ENCODE data around the gene SLC6A4. TPM values are rescaled to one million over a fixed set of nuclear protein-coding genes. Genes with fewer than 3 reads are reported as not detected.

SLC6A4 gene
- total and polyA plus RNA-seq, 3 experiments from 2014 or later = 0.08 TPM; not detected in 2

DNA sequence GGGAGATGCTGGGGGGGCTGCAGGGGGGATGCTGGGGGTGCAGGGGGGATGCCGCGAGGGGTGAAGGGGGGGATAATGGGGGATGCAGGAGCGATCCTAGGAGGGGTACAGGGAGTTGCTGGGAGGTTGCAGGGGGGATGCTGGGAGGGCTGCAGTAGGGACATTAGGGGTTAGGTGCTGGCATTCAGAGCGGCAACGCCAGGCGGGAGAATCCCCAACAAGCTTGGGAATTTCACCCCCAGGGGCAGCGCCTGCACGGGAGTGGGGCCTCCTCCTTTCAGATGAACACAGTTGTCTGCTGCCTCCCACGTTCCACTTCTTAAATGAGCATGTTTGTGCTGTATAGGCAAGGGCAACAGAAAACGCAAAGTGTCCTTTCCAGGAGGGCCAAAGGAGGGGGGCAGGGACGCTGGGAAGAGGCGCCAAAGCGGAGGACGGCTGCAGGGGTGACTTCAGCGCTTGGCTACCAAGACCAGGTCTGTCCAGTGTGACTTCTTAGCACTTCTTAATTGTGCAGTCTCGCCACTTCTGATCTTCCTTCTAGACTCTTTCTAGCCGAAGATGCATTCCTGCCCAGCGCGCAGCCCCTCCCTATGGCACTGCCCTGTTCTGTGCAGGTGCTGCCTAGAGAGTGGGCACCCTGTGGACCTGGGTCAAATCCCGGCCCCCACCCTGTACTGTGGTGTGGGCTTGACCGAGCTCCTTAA is 2.0 kb upstream of the SLC6A4 start:
- ChIA-PET POLR2A (no interaction called here), CTCF (no interaction called here)
- no peak overlapping the region for H3K4me3 ChIP-seq (ENCODE audit: low read length)
- peaks cover 8% of the 10 kb centered on the region for H3K4me1 ChIP-seq (ENCODE audit: insufficient read depth, low read length)
- peaks cover 40% of the 10 kb centered on the region for H3K27me3 ChIP-seq (ENCODE audit: insufficient read depth, low read length, poor library complexity, severe bottlenecking)
- H3K27ac ChIP-seq (ENCODE audit: low read depth, low read length) = no peak overlapping the region
- no peak for DNase-seq
- H3K27me3 Mint-ChIP-seq = peaks cover 43 to 56% of the 10 kb centered on the region in 2 donors
- peak overlapping the region in 1 of 7 donors; percentile 12 for H3K4me3 Mint-ChIP-seq
- H3K9me3 ChIP-seq (ENCODE audit: low read length) = no peaks in the 10 kb centered on the region
- H3K27ac Mint-ChIP-seq = no peak overlapping the region
- peaks cover 17 to 39% (median 17%) of the 10 kb centered on the region in 3 donors for H3K4me1 Mint-ChIP-seq
- H3K36me3 ChIP-seq (ENCODE audit: insufficient read depth, low read length) = no peaks in the 10 kb centered on the region
- no peaks in the 10 kb centered on the region for H3K9me3 Mint-ChIP-seq
- no peaks in the 10 kb centered on the region for H3K36me3 Mint-ChIP-seq

DNA sequence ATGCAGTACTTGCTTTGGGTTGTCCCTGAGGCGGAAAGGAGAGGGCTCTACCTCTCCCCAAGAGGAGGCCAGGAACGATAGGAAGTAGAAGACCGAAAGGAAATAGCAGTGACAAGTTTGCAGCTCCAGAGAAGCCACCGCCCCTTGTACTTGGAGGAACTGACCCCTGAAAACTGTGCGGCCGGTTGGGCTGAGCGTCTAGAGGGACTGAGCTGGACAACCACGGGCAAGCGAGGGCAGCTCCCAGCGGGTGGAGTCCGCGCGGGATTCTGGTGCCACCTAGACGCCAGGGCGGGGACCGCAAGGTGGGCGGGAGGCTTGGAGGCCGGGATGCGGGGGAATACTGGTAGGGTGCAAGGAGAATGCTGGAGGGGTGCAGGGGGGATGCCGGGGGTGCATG is 1.3 kb upstream of the SLC6A4 start:
- Mint-ChIP-seq H3K27me3 (peaks cover 47 to 63% of the 10 kb centered on the region in 2 donors), H3K9me3 (no peaks in the 10 kb centered on the region), H3K4me3 (peak overlapping the region in 4 of 7 donors; percentile 50 to 77 (median 66)), H3K4me1 (peaks cover 17 to 39% (median 17%) of the 10 kb centered on the region in 3 donors), H3K36me3 (no peaks in the 10 kb centered on the region), H3K27ac (peak overlapping the region in 1 of 8 donors; percentile 21)
- no peaks in the 10 kb centered on the region for H3K36me3 ChIP-seq (ENCODE audit: insufficient read depth, low read length)
- H3K9me3 ChIP-seq (ENCODE audit: low read length) = no peaks in the 10 kb centered on the region
- ChIA-PET CTCF (interaction anchor here (0.6 to 1.6 kb wide), 3 partner anchors 96 to 132 kb away, joined by 3 to 4 read pairs (median 4); no protein-coding TSS in a partner anchor), POLR2A (no interaction called here)
- no peak overlapping the region for H3K27ac ChIP-seq (ENCODE audit: low read depth, low read length)
- peaks cover 40% of the 10 kb centered on the region for H3K27me3 ChIP-seq (ENCODE audit: insufficient read depth, low read length, poor library complexity, severe bottlenecking)
- no peak for DNase-seq
- peaks cover 8% of the 10 kb centered on the region for H3K4me1 ChIP-seq (ENCODE audit: insufficient read depth, low read length)
- no peak overlapping the region for H3K4me3 ChIP-seq (ENCODE audit: low read length)

DNA sequence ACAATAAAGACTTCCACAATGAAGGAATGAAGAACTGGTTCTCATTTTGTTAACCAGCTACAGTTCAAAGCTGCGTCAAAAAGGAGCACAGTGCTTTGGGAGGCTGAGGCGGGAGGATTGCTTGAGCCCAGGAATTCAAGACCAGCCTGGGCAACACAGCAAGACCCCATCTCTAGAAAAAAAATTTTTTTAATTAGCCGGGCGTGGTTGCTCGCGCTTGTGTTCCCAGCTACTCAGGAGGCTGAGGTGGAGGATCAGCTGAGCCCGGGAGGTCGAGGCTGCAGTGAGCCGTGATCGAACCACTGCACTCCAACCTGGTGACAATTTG is 764 bp upstream of the SLC6A4 start:
- POLR2A ChIA-PET = no interaction called here
- Histone ChIP-seq H3K4me3 (ENCODE audit: low read length) (no peak overlapping the region), H3K9me3 (ENCODE audit: low read length) (no peaks in the 10 kb centered on the region), H3K4me1 (ENCODE audit: insufficient read depth, low read length) (peaks cover 8% of the 10 kb centered on the region), H3K27ac (ENCODE audit: low read depth, low read length) (no peak overlapping the region), H3K36me3 (ENCODE audit: insufficient read depth, low read length) (no peaks in the 10 kb centered on the region), H3K27me3 (ENCODE audit: insufficient read depth, low read length, poor library complexity, severe bottlenecking) (peaks cover 40% of the 10 kb centered on the region)
- Mint-ChIP-seq H3K4me3 (peak overlapping the region; percentile 26 to 88 (median 68)), H3K27me3 (peaks cover 47 to 64% of the 10 kb centered on the region in 2 donors), H3K9me3 (no peaks in the 10 kb centered on the region), H3K27ac (no peak overlapping the region), H3K4me1 (peaks cover 17 to 39% (median 17%) of the 10 kb centered on the region in 3 donors), H3K36me3 (no peaks in the 10 kb centered on the region)
- no peak for DNase-seq
- CTCF ChIA-PET = interaction anchor here (0.6 to 1.6 kb wide), 3 partner anchors 97 to 131 kb away, joined by 3 to 4 read pairs (median 4); no protein-coding TSS in a partner anchor

DNA sequence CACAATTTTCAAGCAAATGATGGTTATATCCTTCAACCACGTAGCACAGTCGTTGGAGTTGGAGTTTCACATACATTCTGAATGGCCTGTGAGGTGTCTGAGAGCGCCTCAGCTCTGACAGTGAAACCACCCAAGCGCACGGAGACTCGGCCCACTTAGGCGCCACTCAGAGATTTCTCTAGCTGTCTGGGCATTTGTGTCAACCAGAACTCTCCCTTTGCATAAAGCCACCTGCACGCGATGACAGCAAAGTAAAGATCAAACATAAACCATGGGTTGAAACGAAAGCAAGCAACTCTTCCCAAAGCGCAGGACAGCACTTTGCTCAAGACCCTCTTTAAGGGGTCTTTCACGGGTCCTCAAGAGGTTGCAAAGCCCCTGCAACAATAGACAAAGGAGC is 533 bp downstream of the SLC6A4 start:
- Histone ChIP-seq H3K9me3 (ENCODE audit: low read length) (no peaks in the 10 kb centered on the region), H3K4me3 (ENCODE audit: low read length) (no peak overlapping the region), H3K27me3 (ENCODE audit: insufficient read depth, low read length, poor library complexity, severe bottlenecking) (peaks cover 47% of the 10 kb centered on the region), H3K36me3 (ENCODE audit: insufficient read depth, low read length) (no peaks in the 10 kb centered on the region), H3K27ac (ENCODE audit: low read depth, low read length) (no peak overlapping the region), H3K4me1 (ENCODE audit: insufficient read depth, low read length) (peaks cover 8% of the 10 kb centered on the region)
- Mint-ChIP-seq H3K27ac (peak overlapping the region in 1 of 8 donors; percentile 6), H3K4me3 (peak overlapping the region; percentile 38 to 80 (median 72)), H3K27me3 (peaks cover 50 to 74% of the 10 kb centered on the region in 2 donors), H3K4me1 (peaks cover 17 to 39% (median 17%) of the 10 kb centered on the region in 3 donors), H3K36me3 (no peaks in the 10 kb centered on the region), H3K9me3 (no peaks in the 10 kb centered on the region)
- POLR2A ChIA-PET = no interaction called here
- CTCF ChIA-PET = interaction anchor here (1.6 kb wide), 1 partner anchor 102 kb away, joined by 4 read pairs; no protein-coding TSS in a partner anchor
- DNase-seq = no peak

DNA sequence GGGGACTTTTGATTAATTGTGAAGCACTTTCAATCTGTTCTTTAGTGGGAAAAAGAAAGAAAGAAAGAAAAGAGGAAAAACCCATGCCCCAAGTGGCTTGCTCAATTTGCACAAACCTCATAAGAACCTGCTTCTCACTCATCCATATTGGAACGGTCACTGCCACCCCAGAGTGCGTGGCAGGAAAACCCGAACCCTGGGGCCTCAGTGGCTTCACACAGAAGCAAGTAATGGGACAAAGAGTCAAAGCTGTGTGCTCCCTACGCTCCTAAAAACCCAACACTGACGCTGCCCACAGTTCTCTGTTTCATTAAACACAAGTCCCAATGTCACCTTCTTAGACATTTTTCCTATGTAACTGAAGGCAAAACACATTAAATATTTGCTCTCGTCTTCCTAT is 1.2 kb downstream of the SLC6A4 start:
- no peaks in the 10 kb centered on the region for H3K36me3 ChIP-seq (ENCODE audit: insufficient read depth, low read length)
- peaks cover 8% of the 10 kb centered on the region for H3K4me1 ChIP-seq (ENCODE audit: insufficient read depth, low read length)
- no peak overlapping the region for H3K27ac ChIP-seq (ENCODE audit: low read depth, low read length)
- ChIA-PET CTCF (no interaction called here), POLR2A (no interaction called here)
- H3K9me3 ChIP-seq (ENCODE audit: low read length) = no peaks in the 10 kb centered on the region
- peaks cover 47% of the 10 kb centered on the region for H3K27me3 ChIP-seq (ENCODE audit: insufficient read depth, low read length, poor library complexity, severe bottlenecking)
- peak overlapping the region in 1 of 8 donors; percentile 6 for H3K27ac Mint-ChIP-seq
- no peaks in the 10 kb centered on the region for H3K36me3 Mint-ChIP-seq
- H3K9me3 Mint-ChIP-seq = no peaks in the 10 kb centered on the region
- H3K4me3 Mint-ChIP-seq = peak overlapping the region in 1 of 7 donors; percentile 80
- H3K4me1 Mint-ChIP-seq = peaks cover 17 to 38% (median 17%) of the 10 kb centered on the region in 3 donors
- no peak for DNase-seq
- peaks cover 53 to 74% of the 10 kb centered on the region in 2 donors for H3K27me3 Mint-ChIP-seq
- H3K4me3 ChIP-seq (ENCODE audit: low read length) = no peak overlapping the region

DNA sequence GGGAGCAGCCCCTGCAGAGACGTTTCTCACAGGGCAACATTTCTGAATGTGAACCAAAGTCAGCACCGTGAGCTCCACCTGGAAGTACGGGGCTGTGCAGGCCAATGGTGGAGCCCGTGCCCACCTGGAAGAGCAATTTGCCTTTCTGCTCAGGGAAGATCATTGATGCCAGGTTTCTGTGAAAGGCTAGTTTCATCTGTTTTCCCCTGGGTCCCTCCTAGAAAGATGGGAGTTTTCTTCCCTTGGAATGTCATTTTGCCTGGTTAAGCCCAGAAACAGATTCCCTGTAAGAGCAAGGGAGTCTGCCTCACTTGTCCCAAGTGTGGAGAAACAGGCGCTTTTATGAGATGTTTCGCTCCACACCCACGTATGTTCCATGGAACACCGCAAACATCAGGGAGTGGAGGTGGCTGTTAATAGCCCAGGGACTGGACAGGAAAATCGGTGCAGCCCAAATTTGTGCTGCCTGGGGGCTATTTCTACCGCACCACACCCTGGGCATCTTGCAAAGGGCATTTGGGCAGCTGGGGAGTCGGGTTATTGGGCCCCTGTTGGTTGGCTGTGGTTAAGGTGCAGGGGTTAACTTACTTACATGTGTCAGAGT is 2.6 kb downstream of the SLC6A4 start:
- Histone ChIP-seq H3K4me3 (ENCODE audit: low read length) (no peak overlapping the region), H3K27me3 (ENCODE audit: insufficient read depth, low read length, poor library complexity, severe bottlenecking) (peaks cover 42% of the 10 kb centered on the region), H3K4me1 (ENCODE audit: insufficient read depth, low read length) (peaks cover 8% of the 10 kb centered on the region), H3K27ac (ENCODE audit: low read depth, low read length) (no peak overlapping the region), H3K9me3 (ENCODE audit: low read length) (no peaks in the 10 kb centered on the region), H3K36me3 (ENCODE audit: insufficient read depth, low read length) (no peaks in the 10 kb centered on the region)
- no peak for DNase-seq
- ChIA-PET CTCF (no interaction called here), POLR2A (no interaction called here)
- Mint-ChIP-seq H3K27ac (no peak overlapping the region), H3K36me3 (no peaks in the 10 kb centered on the region), H3K9me3 (no peaks in the 10 kb centered on the region), H3K4me3 (no peak overlapping the region), H3K4me1 (peaks cover 15 to 25% (median 17%) of the 10 kb centered on the region in 3 donors), H3K27me3 (peaks cover 45 to 74% of the 10 kb centered on the region in 2 donors)

DNA sequence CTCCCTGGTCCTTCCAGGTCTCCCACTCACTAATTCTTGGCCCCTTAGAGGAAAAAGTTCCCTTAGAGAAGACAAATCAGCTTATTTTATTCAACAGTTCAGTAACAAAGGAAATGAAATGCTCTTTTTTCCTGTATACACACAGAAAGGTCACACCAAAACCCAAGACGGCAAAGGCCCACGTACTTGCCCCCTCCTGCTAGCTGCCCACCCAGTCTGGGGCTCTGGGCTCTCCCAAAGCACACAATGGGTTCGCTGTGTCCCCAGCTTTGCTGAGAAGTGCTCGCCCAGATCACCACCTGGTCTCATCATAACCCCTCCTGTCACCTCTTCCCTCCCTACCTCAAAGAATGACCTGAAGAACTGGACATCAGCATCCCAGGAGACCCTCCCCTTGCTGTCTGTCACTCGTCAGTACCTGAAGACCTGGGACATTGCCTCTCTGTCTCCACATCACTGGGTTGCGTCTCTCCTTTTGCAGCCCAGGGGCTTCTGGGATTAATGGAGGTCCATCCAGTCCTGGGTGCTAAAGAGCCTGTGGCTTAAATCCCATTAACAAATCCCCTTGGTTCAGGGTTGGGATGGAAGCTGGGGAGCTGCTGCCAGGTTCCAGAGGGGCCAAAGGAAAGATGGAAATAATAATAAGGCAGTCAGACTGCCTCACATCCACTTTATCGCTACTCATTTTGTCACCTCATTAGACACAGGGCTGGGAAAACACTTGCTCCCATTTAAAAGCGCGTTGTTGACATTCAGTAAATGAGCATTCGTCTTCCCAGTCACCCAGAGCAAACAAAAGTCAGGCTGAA is 3.3 kb downstream of the SLC6A4 start:
- H3K4me3 ChIP-seq (ENCODE audit: low read length) = no peak overlapping the region
- H3K4me1 Mint-ChIP-seq = peaks cover 13 to 19% (median 17%) of the 10 kb centered on the region in 3 donors
- no peaks in the 10 kb centered on the region for H3K36me3 ChIP-seq (ENCODE audit: insufficient read depth, low read length)
- no peaks in the 10 kb centered on the region for H3K9me3 ChIP-seq (ENCODE audit: low read length)
- POLR2A ChIA-PET = no interaction called here
- H3K27ac ChIP-seq (ENCODE audit: low read depth, low read length) = no peak overlapping the region
- H3K9me3 Mint-ChIP-seq = no peaks in the 10 kb centered on the region
- peaks cover 41 to 69% of the 10 kb centered on the region in 2 donors for H3K27me3 Mint-ChIP-seq
- no peaks in the 10 kb centered on the region for H3K36me3 Mint-ChIP-seq
- CTCF ChIA-PET = no interaction called here
- peaks cover 8% of the 10 kb centered on the region for H3K4me1 ChIP-seq (ENCODE audit: insufficient read depth, low read length)
- no peak for DNase-seq
- no peak overlapping the region for H3K4me3 Mint-ChIP-seq
- peaks cover 35% of the 10 kb centered on the region for H3K27me3 ChIP-seq (ENCODE audit: insufficient read depth, low read length, poor library complexity, severe bottlenecking)
- no peak overlapping the region for H3K27ac Mint-ChIP-seq

Measured in CD8-positive, alpha-beta memory T cell (primary cell).